Spleen (tissue), 11 donors: ENCODE data around the gene ECHDC3. TPM values are rescaled to one million over a fixed set of nuclear protein-coding genes. Genes with fewer than 3 reads are reported as not detected.

Experiments used
- DNase-seq: peaks from one replicate; pipeline ENCODE4 v3.0.0-alpha.2; 2020
- H3K27ac ChIP-seq, 8 donors: fragments of 200-600 bp; sonication (generic) in 7 of 8; 1 replicate in 4 of 8; 2 replicates in 4 of 8; pipeline versions ENCODE4 v1.5.0 to v1.8.0; 2016 to 2021; ENCODE audit warnings: inconsistent platforms in 4 of 8, mild to moderate bottlenecking in 4 of 8, moderate library complexity in 1 of 8
- H3K27me3 ChIP-seq, 7 donors: fragments of 200-600 bp; sonication (generic) in 6 of 7; replicated peaks in 1 of 7; 1 replicate in 4 of 7; 2 replicates in 3 of 7; pipeline versions ENCODE4 v1.5.0 to v1.8.0; 2016 to 2021; ENCODE audit warnings: inconsistent platforms in 3 of 7, mild to moderate bottlenecking in 1 of 7
- H3K36me3 ChIP-seq, 6 donors: fragments of 200-600 bp; sonication (generic) in 5 of 6; 1 replicate in 4 of 6; 2 replicates in 2 of 6; pipeline versions ENCODE4 v1.5.0 to v1.8.0; 2016 to 2021; ENCODE audit warnings: inconsistent platforms in 2 of 6
- H3K4me1 ChIP-seq, 6 donors: fragments of 200-600 bp; sonication (generic) in 5 of 6; 1 replicate in 3 of 6; 2 replicates in 3 of 6; pipeline versions ENCODE4 v1.5.0 to v1.8.0; 2016 to 2021; ENCODE audit warnings: inconsistent platforms in 3 of 6
- H3K4me3 ChIP-seq, 8 donors: fragments of 200-600 bp; sonication (generic) in 7 of 8; 1 replicate in 4 of 8; 2 replicates in 4 of 8; pipeline versions ENCODE4 v1.5.0 to v1.8.0; 2016 to 2021; ENCODE audit warnings: inconsistent platforms in 4 of 8, mild to moderate bottlenecking in 4 of 8, moderate library complexity in 2 of 8
- H3K9me3 ChIP-seq, 8 donors: fragments of 200-600 bp; sonication (generic) in 7 of 8; 1 replicate in 4 of 8; 2 replicates in 4 of 8; pipeline versions ENCODE4 v1.5.0 to v1.8.0; 2016 to 2021; ENCODE audit warnings: inconsistent platforms in 4 of 8
- POLR2A ChIP-seq, 3 donors: fragments of 450-650 bp; IDR thresholded peaks; one replicate each; pipeline ENCODE4 v1.5.1; 2017; ENCODE audit warnings: antibody characterized with exemption in 3 of 3, mild to moderate bottlenecking in 1 of 3
- POLR2AphosphoS5 ChIP-seq, 3 donors: sonication (generic); formaldehyde crosslinking; IDR thresholded peaks; one replicate each; pipeline ENCODE4 v1.5.1; 2017; ENCODE audit warnings: antibody characterized with exemption in 3 of 3
- WGBS, 5 donors: extraction: QIAGEN DNeasy Blood & Tissue Kit in 3 of 5; methylation state at CpG; one replicate each; pipeline versions ENCODE4 v1.1.5 to v1.1.7; 2013 to 2018; 5-methylcytosine and 5-hydroxymethylcytosine counted together
- intact Hi-C: fragments of 100-400 bp; cut with DNase I; formaldehyde crosslinking; loops from one replicate; pipeline ENCODE4 v1.15.0; 2023; ENCODE audit warnings: low total_unique reads
- polyA plus RNA-seq, 3 donors: library from polyadenylated mRNA; stranded (reverse); fragments of 200-250 nt; gene quantifications; one replicate each; pipeline ENCODE4 v1.2.1, GENCODE V29; 2013
- total RNA-seq, 7 donors: library from RNA; depleted of rRNA in 3 of 7; stranded (reverse); fragments of >200 nt in 3 of 7; fragmentation: NEBNext Ultra II Directional in 4 of 7; extraction: Animal tissue kit (Norgen Biotek cat#: 25700) in 4 of 7; gene quantifications; one replicate each; pipeline versions ENCODE4 v1.1.0 to v1.2.1, GENCODE V29; 2016 to 2021
- TF ChIP-seq, protein P1 (sequence below), 11 experiments: fragments of 200-600 bp in 7 of 11; fragments of 450-650 bp in 4 of 11; sonication (generic) in 4 of 11; IDR thresholded peaks in 8 of 11; conservative IDR thresholded peaks in 3 of 11; 1 replicate in 7 of 11; 2 replicates in 4 of 11; pipeline versions ENCODE4 v1.4.0 to v1.8.0; 2016 to 2021; ENCODE audit warnings: antibody characterized with exemption in 11 of 11, inconsistent platforms in 4 of 11, mild to moderate bottlenecking in 1 of 11
- donor health status: healthy with polysubstance abuse.
- donor health status: DM: no; HTN: no; CAD: no; lungs with moderate emphysema.
- donor health status: DM: no; HTN: no; CAD: no.
- donor health status: Bipolar disorder and iron deficiency.
- donor health status: healthy.
- donor health status: DM: no; HTN: no; CAD: no.
- donor health status: DM: yes; HTN: yes; CAD: no.

Gene ECHDC3
- total and polyA plus RNA-seq, 10 donors = 5.6 to 49.7 (median 16.7) TPM

DNA sequence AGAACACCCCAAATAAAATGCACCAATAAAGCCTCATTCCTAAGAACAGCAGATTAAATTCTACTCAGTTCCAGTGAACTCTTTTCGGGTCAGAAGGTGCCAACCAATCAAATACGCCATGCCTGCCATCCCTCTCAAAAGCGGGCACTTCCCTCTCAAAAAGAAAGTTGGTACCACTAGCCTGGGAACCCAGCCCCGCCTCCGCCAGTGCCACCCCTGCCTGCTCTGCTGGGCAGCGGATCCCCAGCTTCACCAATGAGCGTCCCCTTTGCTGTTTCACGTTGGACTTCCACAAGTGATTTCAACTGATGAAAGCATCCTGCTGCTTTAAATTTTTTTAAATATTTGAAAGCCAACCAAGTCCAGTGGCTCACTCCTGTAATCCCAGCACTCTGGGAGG, 47.8 kb downstream of the ECHDC3 start:
- Histone ChIP-seq H3K9me3 (no peaks in the 10 kb centered on the region), H3K4me3 (no peak overlapping the region), H3K27ac (no peak overlapping the region), H3K27me3 (no peaks in the 10 kb centered on the region), H3K36me3 (no peaks in the 10 kb centered on the region), H3K4me1 (no peaks in the 10 kb centered on the region)
- intact Hi-C loops = no loop called here
- WGBS, 5 donors = 85 to 92% (median 87%) methylated on average over 8 of the region's 8 CpGs
- DNase-seq = peak; percentile 41
- TF ChIP-seq, protein P1, sequence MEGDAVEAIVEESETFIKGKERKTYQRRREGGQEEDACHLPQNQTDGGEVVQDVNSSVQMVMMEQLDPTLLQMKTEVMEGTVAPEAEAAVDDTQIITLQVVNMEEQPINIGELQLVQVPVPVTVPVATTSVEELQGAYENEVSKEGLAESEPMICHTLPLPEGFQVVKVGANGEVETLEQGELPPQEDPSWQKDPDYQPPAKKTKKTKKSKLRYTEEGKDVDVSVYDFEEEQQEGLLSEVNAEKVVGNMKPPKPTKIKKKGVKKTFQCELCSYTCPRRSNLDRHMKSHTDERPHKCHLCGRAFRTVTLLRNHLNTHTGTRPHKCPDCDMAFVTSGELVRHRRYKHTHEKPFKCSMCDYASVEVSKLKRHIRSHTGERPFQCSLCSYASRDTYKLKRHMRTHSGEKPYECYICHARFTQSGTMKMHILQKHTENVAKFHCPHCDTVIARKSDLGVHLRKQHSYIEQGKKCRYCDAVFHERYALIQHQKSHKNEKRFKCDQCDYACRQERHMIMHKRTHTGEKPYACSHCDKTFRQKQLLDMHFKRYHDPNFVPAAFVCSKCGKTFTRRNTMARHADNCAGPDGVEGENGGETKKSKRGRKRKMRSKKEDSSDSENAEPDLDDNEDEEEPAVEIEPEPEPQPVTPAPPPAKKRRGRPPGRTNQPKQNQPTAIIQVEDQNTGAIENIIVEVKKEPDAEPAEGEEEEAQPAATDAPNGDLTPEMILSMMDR (IDR thresholded peaks at IDR 0.05 in 8 of 11, conservative IDR thresholded peaks at IDR 0.05 in 3 of 11) = no peak
- TF ChIP-seq POLR2AphosphoS5 (IDR thresholded peaks at IDR 0.05) (no peak), POLR2A (IDR thresholded peaks at IDR 0.05) (no peak)

DNA sequence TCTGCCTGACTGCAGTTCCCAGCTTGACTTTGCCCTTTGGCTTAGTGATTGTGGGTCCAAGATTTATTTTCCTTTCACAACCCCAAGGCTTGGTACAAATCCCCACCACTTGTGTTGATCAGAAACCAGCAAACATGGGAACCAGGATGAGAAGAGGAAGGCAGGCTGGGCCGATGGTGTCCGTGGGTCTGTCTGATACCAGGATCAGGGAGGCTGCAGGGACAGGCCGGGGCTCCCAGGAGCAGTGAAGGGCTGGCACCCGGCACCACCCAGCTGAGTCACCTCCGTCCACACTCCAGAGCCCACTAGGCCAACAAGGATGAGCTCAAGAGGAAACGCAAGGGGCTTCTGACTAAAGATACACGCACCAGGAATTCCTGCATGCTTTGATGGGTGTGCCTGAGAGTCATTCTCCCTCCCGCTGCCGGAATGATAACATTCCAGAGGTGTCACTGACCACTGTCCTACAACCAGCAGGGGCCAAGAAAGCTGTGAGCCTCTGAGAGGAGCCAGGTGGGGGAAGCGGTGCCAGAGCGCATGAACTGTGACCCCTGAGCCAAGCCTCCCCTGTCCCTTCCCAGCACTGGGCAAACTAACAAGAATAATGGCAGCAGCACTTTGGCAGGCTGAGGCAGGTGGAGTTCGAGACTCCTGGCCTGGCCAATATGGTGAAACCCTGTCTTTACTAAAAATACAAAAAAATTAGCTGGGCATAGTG, 51.7 kb downstream of the ECHDC3 start:
- Histone ChIP-seq H3K4me1 (peaks cover 0 to 11% (median 4%) of the 10 kb centered on the region in 6 donors), H3K27me3 (no peaks in the 10 kb centered on the region), H3K9me3 (no peaks in the 10 kb centered on the region), H3K27ac (no peak overlapping the region), H3K4me3 (no peak overlapping the region), H3K36me3 (no peaks in the 10 kb centered on the region)
- intact Hi-C loops = no loop called here
- DNase-seq = no peak
- 81 to 93% (median 86%) methylated on average over 10 to 12 of the region's 12 CpGs for WGBS, 5 donors
- TF ChIP-seq POLR2AphosphoS5 (IDR thresholded peaks at IDR 0.05) (no peak), POLR2A (IDR thresholded peaks at IDR 0.05) (no peak)
- TF ChIP-seq, protein P1 (IDR thresholded peaks at IDR 0.05 in 8 of 11, conservative IDR thresholded peaks at IDR 0.05 in 3 of 11) = no peak

DNA sequence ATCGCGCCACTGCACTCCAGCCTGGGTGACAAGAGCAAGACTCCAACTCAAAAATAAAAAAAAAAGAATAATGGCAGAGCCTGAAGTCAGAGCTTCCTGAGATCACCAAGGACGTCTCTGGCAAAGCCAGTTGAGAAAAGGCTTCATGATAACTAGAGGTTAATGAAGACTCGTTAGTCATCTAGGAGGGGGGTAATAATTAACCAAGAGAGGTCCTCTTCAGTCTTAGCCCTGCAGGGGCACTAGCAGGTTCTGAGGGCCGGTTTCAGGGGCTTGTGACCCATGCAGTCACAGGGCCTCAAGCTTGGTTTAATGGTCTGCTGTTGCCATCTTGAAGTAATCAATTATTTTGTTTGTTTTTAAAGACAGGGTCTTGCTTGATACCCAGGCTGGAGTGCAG, 52.4 kb downstream of the ECHDC3 start:
- no peaks in the 10 kb centered on the region for H3K36me3 ChIP-seq
- TF ChIP-seq POLR2AphosphoS5 (IDR thresholded peaks at IDR 0.05) = no peak
- TF ChIP-seq POLR2A (IDR thresholded peaks at IDR 0.05) = no peak
- TF ChIP-seq, protein P1 (IDR thresholded peaks at IDR 0.05 in 8 of 11, conservative IDR thresholded peaks at IDR 0.05 in 3 of 11) = no peak
- peaks cover 0 to 18% (median 8%) of the 10 kb centered on the region in 6 donors for H3K4me1 ChIP-seq
- no peak for DNase-seq
- intact Hi-C loops = no loop called here
- H3K4me3 ChIP-seq = no peak overlapping the region
- no peaks in the 10 kb centered on the region for H3K27me3 ChIP-seq
- H3K27ac ChIP-seq = no peak overlapping the region
- WGBS, 5 donors = 84 to 95% (median 91%) methylated on average over 5 of the region's 5 CpGs
- no peaks in the 10 kb centered on the region for H3K9me3 ChIP-seq

DNA sequence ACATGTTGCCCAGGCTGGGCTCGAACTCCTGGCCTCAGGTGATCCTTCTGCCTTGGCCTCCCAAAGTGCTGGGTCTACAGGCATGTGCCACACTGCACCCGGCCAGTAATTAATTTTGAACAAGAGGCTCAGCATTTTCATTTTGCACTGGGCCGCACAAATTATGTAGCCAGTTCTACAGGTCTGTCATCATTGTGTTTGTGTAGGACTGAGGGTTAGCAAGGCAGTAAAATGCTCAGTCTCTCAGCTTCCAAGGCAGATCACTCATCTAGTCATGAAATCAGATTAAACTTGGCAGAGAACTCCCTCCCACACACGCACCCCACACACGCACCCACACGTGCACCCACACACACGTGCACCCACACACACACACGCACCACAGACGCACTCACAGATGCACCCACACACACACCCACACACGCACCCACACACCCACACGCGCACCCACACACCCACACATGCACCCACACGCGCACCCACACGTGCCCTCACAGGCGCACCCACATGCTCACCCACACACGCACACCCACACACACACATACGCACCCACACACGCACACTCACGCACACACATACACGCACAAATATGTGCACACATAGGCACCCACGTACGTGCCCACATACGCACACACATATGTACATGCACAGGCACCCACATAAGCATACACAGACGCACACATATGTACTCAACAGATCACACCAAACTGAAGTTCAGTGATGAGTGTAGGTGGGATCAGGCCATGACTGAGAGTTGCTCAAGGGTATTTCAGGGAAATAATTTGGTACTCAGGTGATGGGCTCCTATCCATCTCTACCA, 53.1 kb downstream of the ECHDC3 start:
- no peak for TF ChIP-seq POLR2A (IDR thresholded peaks at IDR 0.05)
- TF ChIP-seq, protein P1 (IDR thresholded peaks at IDR 0.05 in 8 of 11, conservative IDR thresholded peaks at IDR 0.05 in 3 of 11) = no peak
- TF ChIP-seq POLR2AphosphoS5 (IDR thresholded peaks at IDR 0.05) = no peak
- Histone ChIP-seq H3K27me3 (no peaks in the 10 kb centered on the region), H3K27ac (no peak overlapping the region), H3K4me3 (no peak overlapping the region), H3K9me3 (no peaks in the 10 kb centered on the region), H3K36me3 (no peaks in the 10 kb centered on the region), H3K4me1 (peaks cover 0 to 20% (median 10%) of the 10 kb centered on the region in 6 donors)
- WGBS, 5 donors = 87 to 91% (median 88%) methylated on average over 24 to 25 of the region's 25 CpGs
- DNase-seq = no peak
- intact Hi-C loops = no loop called here
